Glomerular visceral epithelial cell (primary cell): ENCODE results near the gene MSX1.

Experiments used
- DNase-seq: peaks from one replicate; pipeline ENCODE4 v3.0.0-alpha.2; 2016; ENCODE audit errors: extremely low spot score

Gene MSX1

GRCh38 chr4:4912155-4912554 lies 52.7 kb downstream of the MSX1 start:
- DNase-seq, result no peak

- DNase-seq, result no peak
Observed at GRCh38 chr4:4913147-4913561, 53.7 kb downstream of the MSX1 start.
